ENCODE data around the gene VPS41. TPM values are rescaled to one million over a fixed set of nuclear protein-coding genes. Genes with fewer than 3 reads are reported as not detected.

VPS41 gene
- total RNA-seq, 1 donor from 2014 or later = 125 TPM

GRCh38 chr7:38820571-38820970 lies 88.4 kb downstream of the VPS41 start:
- no peak overlapping the region for H3K4me3 Mint-ChIP-seq (ENCODE audit: low read depth)
- H3K36me3 Mint-ChIP-seq (ENCODE audit: insufficient read depth) = peaks cover 20% of the 10 kb centered on the region
- DNase-seq (ENCODE audit: low spot score, unreplicated experiment) = no peak
- no peaks in the 10 kb centered on the region for H3K27me3 Mint-ChIP-seq
- H3K27ac Mint-ChIP-seq = no peak overlapping the region
- no peak for TF ChIP-seq CTCF (IDR thresholded peaks at IDR 0.05; ENCODE audit: unreplicated experiment)
- H3K4me1 Mint-ChIP-seq (ENCODE audit: low read depth) = peaks cover 2% of the 10 kb centered on the region
- H3K9me3 Mint-ChIP-seq (ENCODE audit: low read depth) = no peaks in the 10 kb centered on the region

DNA sequence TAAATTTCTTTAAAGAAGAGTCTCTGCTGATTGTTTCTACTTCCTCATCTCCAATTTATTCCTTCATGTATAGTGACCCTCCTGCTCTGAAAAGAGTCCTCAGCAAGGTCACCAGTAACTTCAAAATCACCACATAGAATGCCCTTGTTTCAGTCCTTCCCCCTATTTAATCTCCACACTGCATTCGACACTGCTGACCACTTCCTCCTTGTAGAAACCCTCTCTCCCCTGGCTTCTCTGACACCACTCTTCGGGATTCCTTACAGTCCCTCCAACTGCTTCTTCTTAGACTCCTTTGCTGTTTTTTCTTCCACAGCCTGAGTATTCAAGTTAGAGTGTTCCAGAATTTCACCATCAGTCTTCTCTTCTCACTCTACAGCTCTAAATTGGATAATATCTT lies 89.5 kb downstream of the VPS41 start:
- no peak overlapping the region for H3K4me3 Mint-ChIP-seq (ENCODE audit: low read depth)
- no peak overlapping the region for H3K27ac Mint-ChIP-seq
- peaks cover 27% of the 10 kb centered on the region for H3K36me3 Mint-ChIP-seq (ENCODE audit: insufficient read depth)
- DNase-seq (ENCODE audit: low spot score, unreplicated experiment) = no peak
- TF ChIP-seq CTCF (IDR thresholded peaks at IDR 0.05; ENCODE audit: unreplicated experiment) = no peak
- no peaks in the 10 kb centered on the region for H3K4me1 Mint-ChIP-seq (ENCODE audit: low read depth)
- H3K9me3 Mint-ChIP-seq (ENCODE audit: low read depth) = no peaks in the 10 kb centered on the region
- H3K27me3 Mint-ChIP-seq = no peaks in the 10 kb centered on the region

GRCh38 chr7:38817526-38817925 lies 91.5 kb downstream of the VPS41 start:
- no peaks in the 10 kb centered on the region for H3K27me3 Mint-ChIP-seq
- H3K4me1 Mint-ChIP-seq (ENCODE audit: low read depth) = no peaks in the 10 kb centered on the region
- H3K36me3 Mint-ChIP-seq (ENCODE audit: insufficient read depth) = peaks cover 28% of the 10 kb centered on the region
- no peak for TF ChIP-seq CTCF (IDR thresholded peaks at IDR 0.05; ENCODE audit: unreplicated experiment)
- no peak overlapping the region for H3K4me3 Mint-ChIP-seq (ENCODE audit: low read depth)
- H3K9me3 Mint-ChIP-seq (ENCODE audit: low read depth) = no peaks in the 10 kb centered on the region
- DNase-seq (ENCODE audit: low spot score, unreplicated experiment) = no peak
- no peak overlapping the region for H3K27ac Mint-ChIP-seq

DNA sequence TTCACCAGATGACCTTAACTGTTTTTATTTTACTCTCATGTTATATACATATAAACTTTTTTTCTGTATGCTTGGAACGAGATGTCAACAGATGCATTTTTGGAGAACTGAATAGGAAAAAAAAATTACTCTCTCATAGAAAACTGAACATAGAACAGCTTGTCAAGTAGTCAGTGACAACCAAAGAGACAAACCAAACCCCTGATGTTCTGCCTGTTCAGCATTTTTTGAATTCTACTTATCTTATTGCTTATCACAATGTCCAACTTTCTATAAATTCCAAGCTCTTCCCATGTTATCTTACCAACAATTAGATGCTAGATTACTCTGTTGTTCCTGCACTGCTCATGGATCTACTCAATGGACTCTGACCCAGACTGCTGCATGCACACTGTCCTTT lies 95.2 kb downstream of the VPS41 start:
- TF ChIP-seq CTCF (IDR thresholded peaks at IDR 0.05; ENCODE audit: unreplicated experiment) = no peak
- Mint-ChIP-seq H3K4me1 (ENCODE audit: low read depth) (peaks cover 3% of the 10 kb centered on the region), H3K36me3 (ENCODE audit: insufficient read depth) (peaks cover 30% of the 10 kb centered on the region), H3K4me3 (ENCODE audit: low read depth) (no peak overlapping the region), H3K9me3 (ENCODE audit: low read depth) (no peaks in the 10 kb centered on the region), H3K27me3 (no peaks in the 10 kb centered on the region), H3K27ac (no peak overlapping the region)
- DNase-seq (ENCODE audit: low spot score, unreplicated experiment) = no peak

DNA sequence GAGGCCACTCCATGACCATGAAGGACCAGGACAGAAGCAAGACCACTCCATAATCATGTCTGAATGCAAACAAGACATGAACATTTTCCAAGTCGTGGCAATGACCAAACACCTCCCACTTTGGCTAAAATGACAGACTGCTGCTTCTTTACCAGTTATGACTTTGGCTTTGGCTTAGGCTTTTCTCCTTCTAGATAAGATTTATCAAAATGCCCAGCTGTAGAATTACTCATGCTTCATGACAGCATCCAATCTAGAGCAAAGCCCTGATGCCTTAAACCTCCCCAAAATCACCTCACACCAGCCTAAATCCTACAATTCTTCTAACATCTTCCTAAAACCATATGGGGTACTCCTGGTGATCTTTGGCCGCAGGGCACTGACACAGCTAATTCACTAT lies 102.1 kb downstream of the VPS41 start:
- DNase-seq (ENCODE audit: low spot score, unreplicated experiment) = no peak

More for the DNA sequence above, 102.1 kb downstream of the VPS41 start:
- TF ChIP-seq CTCF (IDR thresholded peaks at IDR 0.05; ENCODE audit: unreplicated experiment) = no peak
- no peaks in the 10 kb centered on the region for H3K27me3 Mint-ChIP-seq
- H3K9me3 Mint-ChIP-seq (ENCODE audit: low read depth) = no peaks in the 10 kb centered on the region
- no peak overlapping the region for H3K4me3 Mint-ChIP-seq (ENCODE audit: low read depth)
- peaks cover 1% of the 10 kb centered on the region for H3K36me3 Mint-ChIP-seq (ENCODE audit: insufficient read depth)
- peaks cover 3% of the 10 kb centered on the region for H3K4me1 Mint-ChIP-seq (ENCODE audit: low read depth)
- H3K27ac Mint-ChIP-seq = no peak overlapping the region
